GM18502 (cell line): Measurements from ENCODE around the gene KRTAP5-3.
"Not testable (repeated sequence)": the region's sequence is repeated elsewhere in the genome, so short reads cannot be mapped to it uniquely, and the experiment has no call there.

ENCODE experiments used
- ATAC-seq: cut with Tn5 transposase; IDR thresholded peaks from one replicate; pipeline ENCODE4 v1.9.1; 2021; ENCODE audit warnings: mild to moderate bottlenecking; ENCODE audit not compliant: unreplicated experiment, poor library complexity

Gene KRTAP5-3

DNA sequence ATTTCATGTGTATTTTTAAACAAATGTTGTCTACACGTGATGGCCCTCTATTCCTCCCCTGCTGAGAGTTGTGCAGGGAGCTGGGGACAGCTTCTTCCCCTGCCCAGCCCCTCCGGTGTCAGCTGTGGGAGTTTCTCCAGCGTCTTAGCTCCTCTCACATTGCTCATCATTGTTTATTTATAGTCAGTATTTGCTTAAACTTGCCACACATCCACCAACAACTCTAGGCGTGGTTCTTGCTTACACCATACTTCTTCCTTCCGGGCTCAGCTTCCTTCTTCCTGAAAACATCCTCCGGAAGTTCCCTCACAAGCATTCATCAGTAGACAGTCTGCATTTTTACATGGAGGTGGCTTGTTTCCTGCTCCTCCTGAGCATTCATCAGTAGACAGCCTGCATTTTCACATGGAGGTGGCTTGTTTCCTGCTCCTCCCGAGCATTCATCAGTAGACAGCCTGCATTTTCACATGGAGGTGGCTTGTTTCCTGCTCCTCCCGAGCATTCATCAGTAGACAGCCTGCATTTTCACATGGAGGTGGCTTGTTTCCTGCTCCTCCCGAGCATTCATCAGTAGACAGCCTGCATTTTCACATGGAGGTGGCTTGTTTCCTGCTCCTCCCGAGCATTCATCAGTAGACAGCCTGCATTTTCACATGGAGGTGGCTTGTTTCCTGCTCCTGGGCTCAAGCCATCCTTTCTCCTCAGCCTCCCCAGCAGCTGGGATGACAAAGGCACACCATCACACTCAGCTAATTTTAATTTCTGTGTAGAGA, 18.9 kb downstream of the KRTAP5-3 start:
- not testable (repeated sequence) for ATAC-seq

- no peak for ATAC-seq
Measured at GRCh38 chr11:1586699-1587098, 21.6 kb downstream of the KRTAP5-3 start.

DNA sequence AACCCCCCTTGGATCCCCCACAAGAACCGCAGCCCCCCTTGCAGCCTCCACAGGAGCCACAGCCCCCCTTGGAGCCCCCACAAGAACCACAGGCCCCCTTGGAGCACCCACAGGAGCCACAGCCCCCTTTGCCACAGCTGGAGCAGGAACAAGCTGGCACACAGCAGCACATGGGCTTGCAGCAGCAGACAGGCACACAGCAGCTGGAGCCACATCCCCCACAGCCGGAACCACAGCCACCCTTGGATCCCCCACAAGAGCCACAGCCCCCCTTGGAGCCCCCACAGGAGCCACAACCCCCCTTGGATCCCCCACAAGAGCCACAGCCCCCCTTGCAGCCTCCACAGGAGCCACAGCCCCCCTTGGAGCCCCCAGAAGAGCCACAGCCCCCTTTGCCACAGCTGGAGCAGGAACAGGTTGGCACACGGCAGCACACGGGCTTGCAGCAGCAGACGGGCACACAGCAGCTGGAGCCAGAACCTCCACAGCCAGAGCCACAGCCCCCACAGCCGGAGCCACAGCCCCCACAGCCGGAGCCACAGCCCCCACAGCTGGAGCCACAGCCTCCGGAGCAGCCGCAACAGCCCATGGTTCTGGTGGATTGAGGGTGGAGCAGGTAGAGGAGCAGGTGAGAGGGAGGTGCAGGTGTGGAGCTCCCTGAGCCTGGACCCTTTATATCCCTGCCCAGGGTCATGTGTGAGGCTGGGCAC, 23.4 kb downstream of the KRTAP5-3 start, which contains the start of gene KRTAP5-1:
Gene KRTAP5-1 (minus strand): TSS at position 623 of the 710 bp plus-strand sequence. CDS start 34 bp downstream, at position 589.
- not testable (repeated sequence) for ATAC-seq

GRCh38 chr11:1582909-1583308, 25.4 kb downstream of the KRTAP5-3 start:
- not testable (repeated sequence) for ATAC-seq

DNA sequence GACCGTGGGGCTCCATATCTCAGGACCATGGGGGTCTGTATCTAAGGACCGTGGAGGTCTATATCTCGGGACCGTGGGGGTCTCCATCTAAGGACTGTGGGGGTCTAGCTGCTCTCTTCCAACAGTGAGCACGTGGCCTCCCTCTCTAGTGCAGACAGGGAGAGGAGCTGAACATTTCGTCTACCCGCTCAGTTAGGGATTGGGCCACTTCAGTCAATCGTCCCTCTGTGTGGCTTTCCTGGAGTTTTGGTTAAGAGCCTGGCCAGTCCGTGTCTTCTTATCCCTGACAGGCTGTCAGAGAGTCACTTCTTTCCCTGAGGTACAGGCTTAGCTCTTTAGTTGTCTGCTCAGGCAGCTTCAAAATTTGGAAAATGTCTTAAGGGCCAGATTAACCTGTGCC, 26.3 kb downstream of the KRTAP5-3 start:
- ATAC-seq = no peak

DNA sequence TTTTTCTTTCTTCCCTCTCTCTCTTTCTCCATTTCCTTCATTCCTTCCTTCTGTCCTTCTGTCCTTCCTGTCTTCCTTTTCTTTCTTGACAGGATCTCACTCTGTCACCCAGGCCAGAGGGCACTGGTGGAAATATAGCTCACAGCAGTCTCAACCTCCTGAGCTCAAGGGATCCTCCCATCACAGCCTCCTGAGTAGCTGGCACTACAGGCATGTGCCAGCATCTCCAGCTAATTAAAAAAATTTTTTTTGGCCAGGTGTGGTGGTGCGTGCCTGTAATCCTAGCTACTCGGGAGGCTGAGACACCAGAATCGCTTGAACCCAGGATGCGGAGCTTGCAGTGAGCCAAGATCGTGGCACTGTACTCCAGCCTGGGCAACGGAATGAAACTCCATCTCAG, 31.4 kb downstream of the KRTAP5-3 start:
- ATAC-seq = no peak

DNA sequence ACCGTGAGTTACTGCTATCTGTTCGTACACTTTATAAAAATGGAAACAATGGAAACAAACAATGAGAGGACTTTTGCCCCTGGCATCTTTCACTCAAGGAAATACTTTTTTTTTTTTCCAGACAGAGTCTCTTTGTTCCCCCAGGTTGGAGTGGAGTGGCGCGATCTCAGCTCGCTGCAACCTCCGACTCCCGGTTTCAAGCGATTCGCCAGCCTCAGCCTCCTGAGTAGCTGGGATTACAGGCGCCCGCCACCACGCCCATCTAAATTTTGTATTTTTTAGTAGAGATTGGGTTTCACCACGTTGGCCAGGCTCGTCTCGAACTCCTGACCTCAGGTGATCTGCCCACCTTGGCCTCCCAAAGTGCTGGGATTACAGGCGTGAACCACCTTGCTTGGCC, 32.5 kb downstream of the KRTAP5-3 start:
- ATAC-seq = not testable (repeated sequence)

GRCh38 chr11:1574933-1575242, 33.4 kb downstream of the KRTAP5-3 start:
- ATAC-seq = no peak

DNA sequence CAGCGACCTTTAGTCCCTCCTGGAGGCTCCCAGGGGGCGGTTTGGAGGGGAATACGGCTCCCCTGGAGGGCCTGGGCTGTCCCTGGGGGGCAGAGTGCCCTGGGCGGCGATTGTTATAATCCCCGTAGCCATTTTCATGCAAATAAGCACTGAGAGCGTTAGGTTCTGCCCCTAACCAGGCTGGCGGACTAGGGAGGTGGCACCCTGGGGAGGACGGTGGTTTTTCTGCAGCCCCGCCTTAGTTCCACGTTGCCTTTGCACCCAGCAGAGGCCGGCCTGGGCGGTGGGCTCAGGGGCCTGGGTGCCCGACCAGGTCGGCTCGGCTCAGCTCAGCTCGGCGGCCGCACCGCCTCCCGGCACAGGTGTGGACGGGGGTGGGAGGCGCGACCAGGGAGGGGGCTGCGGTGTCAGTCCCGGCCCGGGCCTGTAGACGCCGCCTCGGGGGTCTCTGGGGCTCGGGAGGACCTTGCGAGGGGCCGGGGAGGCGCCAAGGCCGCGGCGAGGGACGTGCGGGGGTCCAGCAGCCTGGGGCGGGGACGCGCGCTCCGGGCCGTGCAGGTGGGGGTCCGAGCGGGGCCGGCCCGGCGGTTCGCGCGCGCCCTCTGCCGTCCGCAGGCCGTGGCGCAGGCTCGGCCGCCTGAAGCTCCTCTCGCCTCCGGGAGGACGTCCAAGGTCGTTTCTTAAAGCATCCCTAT, 33.9 kb downstream of the KRTAP5-3 start:
- no peak for ATAC-seq

GRCh38 chr11:1573903-1574237, 34.4 kb downstream of the KRTAP5-3 start:
- no peak for ATAC-seq

DNA sequence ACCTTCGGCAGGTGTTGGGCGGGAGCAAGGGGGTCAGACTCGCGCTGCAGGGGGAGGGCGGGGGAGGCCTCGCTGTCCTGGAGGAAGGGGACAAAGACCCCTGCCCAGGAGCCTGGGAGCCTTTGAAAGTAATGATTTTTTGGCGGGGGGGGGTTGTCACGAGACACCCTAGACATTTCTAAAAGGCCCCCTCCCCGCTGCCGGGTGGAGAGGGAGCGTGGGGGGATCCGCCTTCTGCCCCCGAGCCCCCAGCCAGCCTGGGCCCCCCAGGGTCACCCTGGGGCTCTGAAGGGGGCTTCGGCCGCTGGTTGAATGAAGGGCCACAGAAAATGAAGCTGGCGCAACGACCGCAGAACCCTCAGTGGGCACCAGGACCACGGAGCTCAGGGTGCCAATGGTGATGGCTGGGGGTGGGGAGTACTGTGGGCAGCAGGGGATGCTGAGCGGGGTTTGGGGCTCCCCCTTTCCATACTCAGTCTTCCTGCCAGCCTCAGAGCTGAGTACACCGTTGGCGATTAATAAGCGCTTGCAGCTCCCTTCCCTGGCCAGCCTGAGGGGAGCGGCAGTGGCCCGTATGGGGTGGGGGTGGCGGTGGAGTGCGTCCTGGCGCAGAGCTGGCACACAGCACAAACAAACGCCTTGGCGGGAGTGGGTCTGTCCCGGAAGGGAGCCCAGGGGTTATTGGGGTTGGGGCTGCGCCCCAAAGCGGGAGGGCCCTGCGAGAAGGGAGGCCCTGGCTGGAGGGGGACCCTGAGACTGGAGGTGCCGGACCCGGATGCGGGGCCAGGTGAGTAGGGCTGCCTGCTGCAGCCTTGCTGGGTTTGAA, 35.0 kb downstream of the KRTAP5-3 start:
- ATAC-seq = no peak

DNA sequence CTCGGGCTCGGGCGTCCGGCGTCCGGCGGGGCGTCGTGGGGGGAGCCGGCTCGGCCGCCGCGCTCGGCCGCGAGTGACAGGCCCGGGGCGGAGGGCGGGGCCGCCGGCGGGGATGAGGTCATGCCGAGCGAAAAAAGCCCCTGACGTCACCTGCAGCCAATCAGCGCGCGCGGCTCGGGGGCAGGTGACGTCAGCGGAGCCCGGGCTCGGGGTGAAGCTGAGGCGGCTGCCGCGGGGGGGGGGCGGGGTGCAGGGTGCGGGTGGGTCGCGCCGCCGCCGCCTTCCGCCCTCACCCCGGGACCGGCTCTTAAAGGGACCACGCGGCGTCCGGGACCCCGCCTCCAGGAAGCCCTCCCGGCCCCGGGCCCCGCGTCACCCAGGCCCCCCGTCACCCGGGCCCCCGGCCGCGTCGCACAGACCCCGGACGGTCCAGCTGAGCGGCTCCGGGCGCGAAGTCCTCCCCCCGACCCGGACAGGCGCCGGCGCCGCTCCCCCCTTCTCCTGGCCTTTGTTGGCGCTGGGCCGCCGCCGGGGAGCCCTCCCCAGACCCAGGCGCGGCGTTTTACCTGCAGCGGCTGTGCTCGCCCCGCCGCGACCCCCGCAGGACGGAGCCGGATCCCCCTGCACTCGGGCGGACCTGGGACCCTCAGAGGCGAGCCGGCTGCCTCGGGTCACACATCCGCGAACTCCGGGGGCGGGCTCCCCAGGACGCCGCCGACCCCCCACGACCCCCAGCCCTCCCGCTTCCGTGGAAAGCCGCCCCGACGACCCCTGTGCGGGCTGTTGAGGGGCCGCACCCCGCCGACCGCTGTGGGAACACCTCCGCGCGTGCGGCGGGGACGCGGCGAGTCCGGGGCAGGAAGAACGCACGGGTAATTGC, 35.8 kb downstream of the KRTAP5-3 start, which contains the start of gene DUSP8:
Gene DUSP8 (minus strand): TSS at position 75 of the 880 bp plus-strand sequence. CDS start 6,445 bp downstream, outside the sequence.
- peak; percentile 70 for ATAC-seq

DNA sequence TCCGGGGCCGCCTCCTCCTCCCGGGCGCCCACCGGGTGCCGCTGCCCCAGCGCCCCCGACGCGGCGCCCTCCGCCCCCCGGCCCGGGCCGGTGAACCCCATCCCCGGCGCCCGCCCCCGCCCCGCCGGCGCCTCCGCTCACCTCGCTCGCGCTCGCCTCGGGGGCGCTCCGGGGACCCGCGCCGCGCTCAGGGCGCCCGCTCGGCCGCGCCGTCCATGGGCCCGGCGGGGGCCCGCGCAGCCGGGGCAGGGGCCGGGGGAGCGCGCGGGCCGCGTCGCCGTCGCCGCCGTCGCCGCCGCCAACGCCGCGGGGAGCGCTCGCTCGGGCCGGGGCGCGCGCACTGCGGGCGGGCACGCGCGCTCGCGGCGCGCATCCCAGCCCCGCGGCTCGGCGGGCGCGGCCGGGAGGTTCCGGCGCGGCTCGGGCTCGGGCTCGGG, 36.5 kb downstream of the KRTAP5-3 start:
- no peak for ATAC-seq

DNA sequence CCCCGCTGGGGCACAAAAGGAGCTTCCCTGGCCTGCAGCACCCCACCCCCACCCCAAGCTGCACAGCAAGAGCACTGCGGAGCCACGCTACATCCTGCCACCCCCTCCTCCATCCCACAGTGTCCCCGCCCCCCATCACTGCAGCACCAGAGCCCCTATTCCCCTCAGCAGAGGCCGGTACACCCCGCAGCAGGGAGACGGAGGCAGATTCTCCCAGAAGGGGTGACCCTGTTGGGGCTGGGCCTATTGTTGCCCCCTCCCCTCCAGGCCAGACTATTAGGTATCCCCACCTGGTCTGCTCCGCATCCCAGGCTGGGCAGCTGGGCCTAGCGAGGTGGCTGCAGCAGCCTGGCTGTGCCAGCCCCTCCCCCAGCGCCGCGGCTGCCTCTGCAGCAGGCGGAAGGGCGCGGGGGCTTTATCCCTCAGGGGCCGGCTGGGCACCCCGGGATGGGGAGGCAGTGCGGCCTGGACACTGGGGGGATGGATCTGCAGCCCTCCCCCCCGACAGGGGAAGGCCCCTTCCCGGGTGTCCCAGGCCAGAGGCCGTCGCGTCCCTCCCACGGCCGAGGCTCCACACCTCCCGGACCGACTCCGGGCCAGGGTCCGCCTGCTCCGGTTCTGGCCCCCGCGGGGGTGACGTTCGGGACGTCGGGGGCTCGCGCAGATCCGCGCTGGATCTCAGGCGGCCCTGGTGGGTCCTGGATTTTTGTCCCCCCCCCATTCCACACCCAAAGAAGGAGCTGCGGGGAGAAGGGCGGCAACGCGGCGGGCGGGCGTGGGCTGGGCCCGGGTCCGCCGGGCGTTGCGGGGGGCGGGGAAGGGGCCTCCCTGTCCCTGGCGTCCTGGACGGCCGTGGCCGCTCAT, 37.1 kb downstream of the KRTAP5-3 start:
- ATAC-seq = no peak

GRCh38 chr11:1570531-1570895, 37.8 kb downstream of the KRTAP5-3 start:
- ATAC-seq = no peak

- ATAC-seq = no peak
Measured at GRCh38 chr11:1570001-1570453, 38.2 kb downstream of the KRTAP5-3 start.

- ATAC-seq = no peak
Measured at GRCh38 chr11:1569251-1569780, 38.9 kb downstream of the KRTAP5-3 start.

DNA sequence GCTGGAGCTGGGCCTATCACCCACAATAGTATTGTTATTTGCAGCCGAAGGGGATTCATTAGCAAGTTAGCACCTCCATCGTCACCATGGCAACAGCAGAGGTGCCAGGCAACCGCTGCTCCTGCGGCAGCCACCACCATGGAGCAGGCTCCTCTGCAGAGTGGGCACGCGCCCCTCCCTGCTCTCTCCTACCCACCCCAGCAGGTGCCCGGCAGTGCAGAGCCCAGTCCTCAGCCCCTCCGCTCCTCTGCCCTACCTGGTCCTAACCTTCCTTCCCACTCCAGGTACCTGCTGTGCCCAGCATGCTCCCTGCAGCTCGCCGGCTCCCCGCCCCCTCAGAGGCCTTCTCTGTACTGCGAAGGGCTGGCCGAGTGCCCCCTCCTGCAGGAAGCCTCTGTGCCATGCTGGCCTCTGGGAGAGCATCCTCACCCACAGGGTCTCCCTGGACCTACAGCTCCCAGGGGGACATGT, 39.8 kb downstream of the KRTAP5-3 start:
- no peak for ATAC-seq
